NCI-H1092 treated with DMSO at 0.1 percent for 48 hours (cell line): ENCODE data around the gene TMOD3.
A peak's percentile ranks its signal among the peaks of the same experiment; 100 is the strongest.

Experiments used
- DNase-seq: peaks from one replicate; lab custom pipeline; 2025; lab: John Stamatoyannopoulos, UW

The TMOD3 gene

GRCh38 chr15:51908316-51908715, 78.9 kb downstream of the TMOD3 start:
- no peak for DNase-seq

DNA sequence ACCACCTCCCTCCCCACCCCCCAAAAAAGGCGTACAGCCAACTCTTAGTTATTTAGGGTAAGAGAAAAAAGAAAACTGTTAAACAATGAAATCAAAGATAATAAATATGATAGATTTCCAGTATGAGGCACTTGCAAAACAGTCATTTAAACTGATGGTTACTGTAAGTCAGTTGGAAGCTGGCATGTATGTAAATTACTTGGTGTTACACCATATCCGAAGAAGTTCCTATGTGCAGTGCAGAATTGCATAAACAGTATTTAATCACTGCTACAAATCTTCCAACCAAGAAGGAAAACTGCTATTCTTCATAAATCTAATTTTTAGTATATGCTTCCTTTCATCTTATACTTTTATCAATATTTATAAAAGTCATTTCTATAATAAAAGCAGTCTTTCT, 80.1 kb downstream of the TMOD3 start:
- DNase-seq = no peak

- DNase-seq = no peak
Observed at GRCh38 chr15:51912528-51912927, 83.1 kb downstream of the TMOD3 start.

- DNase-seq = peak; percentile 3
Observed at GRCh38 chr15:51917493-51917892, 88.0 kb downstream of the TMOD3 start.

GRCh38 chr15:51924156-51925068, 95.0 kb downstream of the TMOD3 start:
- no peak for DNase-seq

DNA sequence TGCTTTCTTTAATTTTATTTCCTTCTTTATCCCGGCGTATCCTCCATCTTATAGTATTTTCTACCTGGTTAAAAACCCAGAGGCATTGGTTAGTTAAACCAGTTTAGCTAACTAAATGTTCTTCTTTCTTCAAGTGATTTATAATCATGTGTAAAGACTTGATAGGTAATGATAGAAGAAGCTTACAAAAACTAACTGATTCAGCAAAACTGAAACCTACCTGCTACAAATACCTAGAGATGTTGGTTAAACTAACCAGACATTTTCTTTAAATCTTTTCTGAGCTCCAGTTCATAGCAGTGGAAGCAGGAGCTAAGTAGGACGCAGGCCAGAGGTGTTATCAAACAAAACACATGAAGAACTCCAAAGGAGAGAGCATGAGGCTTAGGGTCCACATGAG, 97.4 kb downstream of the TMOD3 start:
- DNase-seq = no peak

- no peak for DNase-seq
Observed at GRCh38 chr15:51931016-51931415, 101.6 kb downstream of the TMOD3 start.

GRCh38 chr15:51931638-51932037, 102.2 kb downstream of the TMOD3 start:
- no peak for DNase-seq

- DNase-seq = no peak
Observed at GRCh38 chr15:51932161-51932560, 102.7 kb downstream of the TMOD3 start.

DNA sequence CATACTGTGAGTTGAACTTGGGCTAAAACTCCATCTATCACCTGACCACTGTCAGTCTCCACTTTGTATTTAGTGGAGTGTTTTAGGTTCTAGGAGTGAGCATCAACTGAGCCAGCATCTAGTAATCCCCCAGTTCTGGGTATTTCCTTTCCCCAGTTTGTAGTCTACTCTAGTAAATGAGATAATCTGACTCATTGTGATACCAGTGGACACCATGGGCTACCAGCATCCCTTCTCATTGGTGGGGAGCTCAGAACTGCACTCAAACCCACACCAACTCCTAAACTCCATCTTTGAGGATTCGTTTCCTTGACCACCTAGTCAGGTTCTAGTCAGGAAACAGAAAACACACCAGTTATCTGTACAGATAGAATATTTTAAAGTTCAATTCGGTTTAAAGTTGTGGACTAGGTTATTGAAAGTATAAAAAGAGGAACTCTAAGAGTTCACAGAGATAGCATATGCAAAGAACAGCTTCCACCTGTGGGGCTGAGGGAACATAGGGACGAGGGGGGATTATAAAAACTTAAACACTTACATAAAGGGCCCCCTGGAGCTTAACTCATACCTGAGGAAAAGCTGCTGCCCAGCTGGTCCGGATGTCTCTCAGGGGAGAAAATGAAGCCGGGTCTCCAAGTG, 106.1 kb downstream of the TMOD3 start:
- DNase-seq = no peak

DNA sequence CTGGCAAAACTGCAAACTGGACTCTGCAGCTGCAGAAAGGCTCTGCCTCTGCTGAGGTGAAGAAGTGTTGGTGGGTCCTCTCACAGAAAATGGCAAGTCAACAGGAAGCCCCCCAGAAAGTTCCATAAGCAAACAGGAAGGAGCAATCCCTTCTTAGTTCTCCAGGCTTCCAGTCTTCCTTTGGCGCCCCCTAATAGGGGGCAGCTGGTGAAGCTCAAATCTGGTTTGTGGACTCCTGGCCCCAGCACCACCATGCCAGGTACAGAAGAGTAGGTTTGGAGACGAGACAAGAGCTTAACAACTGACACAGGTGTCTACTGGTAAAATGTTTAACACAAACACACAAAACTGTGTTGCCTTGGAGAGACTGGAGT, 106.6 kb downstream of the TMOD3 start:
- DNase-seq = no peak

DNA sequence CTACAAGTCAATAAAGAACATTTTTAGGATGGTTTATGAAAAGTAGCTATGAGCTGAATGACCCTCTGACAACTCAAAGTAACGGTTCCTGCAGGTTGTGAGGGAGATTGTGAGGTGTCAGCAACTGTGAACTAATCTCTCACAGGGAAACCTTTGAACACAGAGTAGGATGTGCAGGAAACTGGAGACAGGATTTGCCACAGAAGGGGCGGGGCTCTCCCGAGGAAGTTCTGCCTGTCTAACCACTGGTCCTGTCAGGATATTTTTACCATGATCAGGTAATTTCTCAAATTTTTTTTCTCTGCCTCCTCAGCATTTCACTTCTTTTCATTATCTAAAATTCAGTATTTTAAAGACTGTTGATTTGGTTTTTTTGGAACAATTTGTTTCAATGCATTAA, 108.8 kb downstream of the TMOD3 start:
- no peak for DNase-seq

DNA sequence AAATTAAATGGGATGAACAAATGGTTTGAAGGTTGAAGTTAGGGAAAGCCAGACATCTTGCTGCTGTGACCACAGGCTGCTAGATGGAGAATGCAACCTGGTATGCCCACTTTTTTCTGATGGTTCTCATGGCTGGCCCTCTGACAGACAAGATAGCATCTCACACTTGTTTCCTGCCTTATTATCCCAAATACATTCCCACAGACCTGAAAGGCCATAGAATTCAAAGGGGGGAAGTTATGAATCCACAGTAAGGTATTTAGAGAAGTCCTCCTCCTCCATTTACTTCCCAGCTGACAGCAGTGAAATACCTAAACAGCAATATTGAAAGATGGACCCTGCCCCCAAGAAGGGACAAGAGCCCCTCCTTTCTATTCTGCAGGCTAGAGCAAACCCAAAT, 109.8 kb downstream of the TMOD3 start:
- no peak for DNase-seq

DNA sequence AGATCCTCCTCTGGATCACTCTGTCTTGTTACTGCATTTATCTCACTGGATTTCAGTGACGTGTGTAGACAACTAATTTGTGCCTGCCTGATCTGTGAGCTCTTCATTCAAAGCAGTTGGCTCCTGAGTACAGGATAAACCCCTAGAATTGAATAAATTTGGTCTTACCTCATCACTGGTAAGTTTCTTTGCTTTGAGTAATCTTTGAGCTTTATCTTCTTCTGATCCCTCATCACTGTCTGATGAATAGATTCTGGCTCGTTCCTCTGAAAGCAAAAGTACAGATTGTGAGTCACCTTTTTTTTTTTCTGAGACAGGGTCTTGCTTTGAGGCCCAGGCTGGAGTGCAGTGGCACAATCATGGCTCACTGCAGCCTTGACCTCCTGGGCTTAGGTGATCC, 117.7 kb downstream of the TMOD3 start:
- DNase-seq = no peak

GRCh38 chr15:51952805-51953204, 123.4 kb downstream of the TMOD3 start:
- no peak for DNase-seq

DNA sequence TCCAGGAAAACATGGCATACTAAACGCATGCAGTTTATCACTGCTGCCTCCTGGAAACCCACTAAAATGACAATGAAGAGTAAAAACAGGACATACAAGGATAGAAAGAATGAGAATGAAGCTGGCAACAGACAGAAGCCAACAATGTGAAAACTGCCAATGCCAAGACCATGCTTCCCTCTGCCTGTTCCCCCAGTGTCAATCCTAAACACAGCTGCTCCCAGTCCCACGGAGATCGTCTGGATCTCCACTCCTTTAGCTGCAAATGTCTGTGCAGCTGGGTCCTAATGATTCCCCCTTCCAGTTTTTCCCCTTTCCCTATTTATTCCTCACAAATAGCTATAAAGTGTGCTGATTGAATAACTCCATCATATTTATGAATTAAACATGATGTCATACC, 126.1 kb downstream of the TMOD3 start:
- DNase-seq = no peak
